ENCODE results near the gene TMEM132E. TPM values are rescaled to one million over a fixed set of nuclear protein-coding genes. Genes with fewer than 3 reads are reported as not detected.

The TMEM132E gene
- total RNA-seq = not detected in 2 replicates

GRCh38 chr17:34579017-34579946, at the start of gene TMEM132E:
Gene TMEM132E (plus strand): TSS chr17:34579582. CDS start chr17:34581077, 1,495 bp downstream.

Other genes with a start within 250 kb of the TMEM132E start
- not detected in 2 replicates for gene CCL13, start 223.1 kb upstream of the TMEM132E start, total RNA-seq
- gene CCL1, start 216.3 kb upstream of the TMEM132E start, total RNA-seq = not detected in 2 replicates

Measured in epithelial cell of alveolus of lung (primary cell).